Thoracic aorta (tissue), 2 donors: ENCODE results near the gene RECQL5. TPM values are rescaled to one million over a fixed set of nuclear protein-coding genes. Genes with fewer than 3 reads are reported as not detected.

ENCODE experiments used
- ATAC-seq: fragments of 150-250 bp; one replicate; pipeline ENCODE4 v1.8.0; 2017; ENCODE audit warnings: low read depth; ENCODE audit not compliant: insufficient number of reproducible peaks, low FRiP score
- DNase-seq: peaks from one replicate; pipeline ENCODE4 v3.0.0-alpha.2; 2020; ENCODE audit warnings: low spot score
- H3K27ac ChIP-seq, 2 donors: fragments of 200-600 bp; sonication (generic); 1 replicate in 1 of 2; 2 replicates in 1 of 2; pipeline ENCODE4 v1.5.1; 2016; ENCODE audit warnings: mild to moderate bottlenecking in 2 of 2, moderate library complexity in 2 of 2
- H3K27me3 ChIP-seq: fragments of 200-600 bp; sonication (generic); replicated peaks from 2 replicates; pipeline ENCODE4 v1.6.0; 2016; ENCODE audit warnings: mild to moderate bottlenecking; ENCODE audit not compliant: insufficient read depth
- H3K36me3 ChIP-seq: fragments of 200-600 bp; sonication (generic); one replicate; pipeline ENCODE4 v1.5.1; 2016
- H3K4me1 ChIP-seq, 2 donors: fragments of 200-600 bp; sonication (generic); 1 replicate in 1 of 2; 2 replicates in 1 of 2; pipeline versions ENCODE4 v1.5.1 to v1.6.0; 2016; ENCODE audit warnings: low read depth in 2 of 2, mild to moderate bottlenecking in 1 of 2; ENCODE audit not compliant: control insufficient read depth in 1 of 2
- H3K4me3 ChIP-seq: fragments of 200-600 bp; sonication (generic); 2 replicates; pipeline ENCODE4 v1.5.1; 2016; ENCODE audit warnings: mild to moderate bottlenecking
- H3K9me3 ChIP-seq: fragments of 200-600 bp; sonication (generic); 2 replicates; pipeline ENCODE4 v1.5.1; 2016
- total RNA-seq, 2 donors: library from RNA; depleted of rRNA; stranded (reverse); fragments of >200 nt; gene quantifications; one replicate each; pipeline versions ENCODE4 v1.1.0 to v1.2.3, GENCODE V29; 2016
- TF ChIP-seq, protein P1 (sequence below): fragments of 200-600 bp; sonication (generic); IDR thresholded peaks from one replicate; pipeline ENCODE4 v1.5.1; 2019; ENCODE audit warnings: antibody characterized with exemption

Gene RECQL5
- total RNA-seq, 2 donors from 2014 or later: 12.6 to 29.9 TPM

DNA sequence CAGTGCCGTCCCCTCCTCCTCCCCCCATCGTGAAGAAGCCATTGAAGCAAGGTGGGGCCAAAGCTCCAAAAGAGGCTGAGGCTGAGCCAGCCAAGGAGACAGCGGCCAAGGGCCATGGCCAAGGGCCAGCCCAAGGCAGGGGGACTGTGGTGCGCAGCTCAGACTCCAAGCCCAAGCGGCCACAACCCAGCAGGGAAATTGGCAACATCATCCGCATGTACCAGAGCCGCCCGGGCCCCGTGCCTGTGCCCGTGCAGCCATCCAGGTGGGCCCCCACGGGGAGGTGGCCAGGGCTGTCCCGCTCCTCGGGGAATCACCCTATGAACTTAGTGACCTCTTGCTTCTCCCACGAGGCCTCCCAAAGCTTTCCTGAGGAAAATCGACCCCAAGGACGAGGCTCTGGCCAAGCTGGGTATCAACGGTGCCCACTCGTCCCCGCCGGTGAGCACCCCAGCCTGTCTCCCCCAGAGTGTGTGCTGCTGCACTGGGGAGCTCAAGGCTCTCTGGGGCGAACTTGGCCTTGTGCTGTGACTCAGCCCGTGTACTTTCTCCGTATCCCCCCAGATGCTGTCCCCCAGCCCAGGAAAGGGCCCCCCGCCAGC is 50.3 kb downstream of the RECQL5 start:
- TF ChIP-seq, protein P1, sequence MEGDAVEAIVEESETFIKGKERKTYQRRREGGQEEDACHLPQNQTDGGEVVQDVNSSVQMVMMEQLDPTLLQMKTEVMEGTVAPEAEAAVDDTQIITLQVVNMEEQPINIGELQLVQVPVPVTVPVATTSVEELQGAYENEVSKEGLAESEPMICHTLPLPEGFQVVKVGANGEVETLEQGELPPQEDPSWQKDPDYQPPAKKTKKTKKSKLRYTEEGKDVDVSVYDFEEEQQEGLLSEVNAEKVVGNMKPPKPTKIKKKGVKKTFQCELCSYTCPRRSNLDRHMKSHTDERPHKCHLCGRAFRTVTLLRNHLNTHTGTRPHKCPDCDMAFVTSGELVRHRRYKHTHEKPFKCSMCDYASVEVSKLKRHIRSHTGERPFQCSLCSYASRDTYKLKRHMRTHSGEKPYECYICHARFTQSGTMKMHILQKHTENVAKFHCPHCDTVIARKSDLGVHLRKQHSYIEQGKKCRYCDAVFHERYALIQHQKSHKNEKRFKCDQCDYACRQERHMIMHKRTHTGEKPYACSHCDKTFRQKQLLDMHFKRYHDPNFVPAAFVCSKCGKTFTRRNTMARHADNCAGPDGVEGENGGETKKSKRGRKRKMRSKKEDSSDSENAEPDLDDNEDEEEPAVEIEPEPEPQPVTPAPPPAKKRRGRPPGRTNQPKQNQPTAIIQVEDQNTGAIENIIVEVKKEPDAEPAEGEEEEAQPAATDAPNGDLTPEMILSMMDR: no peak
- Histone ChIP-seq H3K4me3 (no peak overlapping the region), H3K4me1 (no peaks in the 10 kb centered on the region), H3K9me3 (no peaks in the 10 kb centered on the region), H3K36me3 (peaks cover 3% of the 10 kb centered on the region), H3K27ac (no peak overlapping the region), H3K27me3 (no peaks in the 10 kb centered on the region)
- ATAC-seq (no peak), DNase-seq (no peak)

DNA sequence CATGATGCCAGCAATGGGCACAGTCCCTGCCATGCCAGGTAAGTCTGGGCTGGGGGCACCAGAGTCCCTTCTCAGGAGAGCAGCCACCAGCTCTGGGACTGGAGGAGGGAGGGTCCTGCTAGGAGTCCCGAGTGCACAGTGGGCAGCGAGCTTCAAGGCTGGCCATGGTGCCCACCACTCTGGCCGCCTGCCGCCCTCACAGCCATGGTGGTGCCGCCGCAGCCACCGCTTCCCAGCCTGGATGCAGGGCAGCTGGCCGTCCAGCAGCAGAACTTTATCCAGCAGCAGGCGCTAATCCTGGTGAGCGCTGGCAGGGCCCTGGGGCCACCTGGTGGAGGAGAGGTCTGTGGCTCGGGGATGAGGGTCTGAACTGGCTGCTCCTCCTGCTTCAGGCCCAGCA is 51.7 kb downstream of the RECQL5 start:
- no peak overlapping the region for H3K4me3 ChIP-seq
- H3K27me3 ChIP-seq: no peaks in the 10 kb centered on the region
- H3K36me3 ChIP-seq: peaks cover 3% of the 10 kb centered on the region
- no peaks in the 10 kb centered on the region for H3K4me1 ChIP-seq
- DNase-seq (no peak), ATAC-seq (no peak)
- no peak overlapping the region for H3K27ac ChIP-seq
- H3K9me3 ChIP-seq: no peaks in the 10 kb centered on the region
- TF ChIP-seq, protein P1: no peak

DNA sequence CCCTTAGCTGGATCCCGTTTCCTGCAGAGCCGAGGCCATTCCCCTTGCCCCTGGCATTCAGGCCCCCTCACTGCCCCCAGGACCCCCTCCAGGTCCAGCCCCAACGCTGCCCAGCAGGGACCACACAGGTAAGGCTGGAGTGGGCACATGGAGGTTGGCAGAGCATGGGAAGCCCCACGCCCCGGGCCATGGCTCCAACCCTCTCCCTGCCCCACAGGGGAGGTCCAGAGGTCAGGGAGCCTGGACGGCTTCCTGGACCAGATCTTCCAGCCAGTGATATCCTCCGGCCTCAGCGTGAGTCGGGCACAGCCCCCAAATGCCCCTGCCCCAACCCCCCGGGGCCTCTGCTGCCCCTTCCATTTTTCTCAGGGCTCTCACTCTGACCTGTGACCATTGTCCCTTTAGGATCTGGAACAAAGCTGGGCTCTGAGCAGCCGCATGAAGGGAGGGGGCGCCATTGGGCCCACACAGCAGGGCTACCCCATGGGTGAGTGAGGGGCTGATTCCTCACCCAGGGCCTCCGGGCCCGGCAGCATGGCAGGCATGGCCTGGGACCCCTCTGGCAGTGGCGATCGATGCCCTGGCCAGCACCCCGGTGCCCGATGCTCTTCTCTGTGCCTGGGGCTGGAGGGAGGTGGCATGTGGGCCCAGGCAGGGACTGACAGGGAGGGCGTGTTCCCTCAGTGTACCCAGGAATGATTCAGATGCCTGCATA is 52.2 kb downstream of the RECQL5 start:
- no peaks in the 10 kb centered on the region for H3K4me1 ChIP-seq
- H3K9me3 ChIP-seq: no peaks in the 10 kb centered on the region
- peaks cover 3% of the 10 kb centered on the region for H3K36me3 ChIP-seq
- H3K27me3 ChIP-seq: no peaks in the 10 kb centered on the region
- no peak for ATAC-seq
- no peak overlapping the region for H3K27ac ChIP-seq
- TF ChIP-seq, protein P1: no peak
- DNase-seq: no peak
- no peak overlapping the region for H3K4me3 ChIP-seq

DNA sequence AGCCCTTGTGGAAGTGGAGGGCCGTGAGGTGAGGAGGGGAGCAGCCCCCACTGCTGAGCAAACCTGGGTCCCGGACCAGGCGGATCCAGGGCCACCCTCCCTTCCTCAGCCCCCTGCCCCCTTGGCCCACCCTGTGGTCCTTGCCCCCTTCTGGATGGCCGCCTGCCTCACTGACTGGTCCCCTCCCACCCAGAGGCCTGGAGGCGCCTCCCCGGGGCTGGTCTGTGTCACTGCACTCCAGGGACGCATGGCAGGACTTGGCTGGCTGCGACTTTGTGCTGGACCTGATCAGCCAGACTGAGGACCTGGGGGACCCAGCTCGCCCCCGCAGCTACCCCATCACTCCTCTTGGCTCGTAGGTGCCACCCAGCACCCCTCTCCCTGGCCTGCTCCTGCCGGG is 52.9 kb downstream of the RECQL5 start:
- Histone ChIP-seq H3K27me3 (no peaks in the 10 kb centered on the region), H3K9me3 (no peaks in the 10 kb centered on the region), H3K4me1 (no peaks in the 10 kb centered on the region), H3K36me3 (peaks cover 3% of the 10 kb centered on the region), H3K27ac (no peak overlapping the region), H3K4me3 (no peak overlapping the region)
- no peak for ATAC-seq
- TF ChIP-seq, protein P1: no peak
- no peak for DNase-seq

DNA sequence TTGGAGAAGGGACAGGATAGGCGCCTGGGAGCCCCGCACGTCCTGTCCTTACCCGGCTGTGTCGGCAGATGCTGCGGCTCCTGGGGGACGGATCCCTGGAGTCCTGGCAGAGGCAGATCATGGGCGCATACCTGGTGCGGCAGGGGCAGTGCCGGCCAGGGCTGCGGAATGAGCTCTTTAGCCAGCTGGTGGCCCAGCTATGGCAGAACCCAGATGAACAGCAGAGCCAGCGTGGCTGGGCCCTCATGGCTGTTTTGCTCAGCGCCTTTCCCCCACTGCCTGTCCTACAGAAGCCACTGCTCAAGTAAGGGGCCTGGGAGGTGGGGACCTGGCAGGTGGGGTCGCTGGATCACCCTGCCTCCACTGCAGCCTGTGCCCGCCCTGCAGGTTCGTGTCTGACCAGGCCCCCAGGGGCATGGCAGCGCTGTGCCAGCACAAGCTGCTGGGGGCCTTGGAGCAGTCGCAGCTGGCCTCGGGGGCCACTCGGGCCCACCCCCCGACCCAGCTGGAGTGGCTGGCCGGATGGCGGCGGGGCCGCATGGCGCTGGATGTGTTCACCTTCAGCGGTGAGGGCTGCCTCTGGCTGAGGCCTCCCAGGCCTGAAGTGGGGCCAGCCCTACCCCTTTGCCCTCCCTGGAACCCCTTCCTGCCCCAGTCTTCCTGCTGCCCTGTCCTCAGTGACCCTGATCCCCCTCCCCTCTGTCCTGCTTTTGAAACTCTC is 53.9 kb downstream of the RECQL5 start:
- Histone ChIP-seq H3K27me3 (no peaks in the 10 kb centered on the region), H3K9me3 (no peaks in the 10 kb centered on the region), H3K4me1 (no peaks in the 10 kb centered on the region), H3K4me3 (no peak overlapping the region), H3K27ac (no peak overlapping the region), H3K36me3 (peaks cover 3% of the 10 kb centered on the region)
- DNase-seq: no peak
- TF ChIP-seq, protein P1: no peak
- ATAC-seq: no peak
